ENCODE results near the gene ASTN2. TPM values are rescaled to one million over a fixed set of nuclear protein-coding genes. Genes with fewer than 3 reads are reported as not detected.

Gene ASTN2
- total and polyA plus RNA-seq, 9 of the 15 experiments (the other 6 are each of a cell fraction or from before 2014, with no cell fraction given) = 0.56 to 3.5 (median 1.9) TPM

- CTCF ChIA-PET (ENCODE audit: low intra/inter-chr PET ratio) = no interaction called here
- Histone ChIP-seq H3K27me3 (ENCODE audit: control insufficient read depth in 2 of 2, insufficient read depth in 2 of 2, low read length in 2 of 2) (no peaks in the 10 kb centered on the region), H3K27ac (ENCODE audit: extremely low read depth, low read depth, low read length) (no peak overlapping the region), H3K9ac (ENCODE audit: insufficient read depth in 1 of 2, low read depth in 2 of 2, low read length in 2 of 2) (no peak overlapping the region), H3K4me1 (replicated peaks in 1 of 2; ENCODE audit: control insufficient read depth in 2 of 2, insufficient read depth in 2 of 2, low read length in 2 of 2) (peaks cover 0 to 20% of the 10 kb centered on the region in 2 experiments; a peak in 3 of 5 replicates), H3K36me3 (ENCODE audit: control insufficient read depth, insufficient read depth, low read length) (no peaks in the 10 kb centered on the region), H3K4me3 (no peak overlapping the region), H3K4me2 (ENCODE audit: insufficient read depth, low read length) (no peak overlapping the region), H3K9me1 (ENCODE audit: control insufficient read depth, insufficient read depth, low read length) (no peaks in the 10 kb centered on the region), H3K9me3 (replicated peaks; ENCODE audit: control insufficient read depth, insufficient read depth, low read depth, low read length) (peaks cover 7% of the 10 kb centered on the region), H3K79me2 (ENCODE audit: control insufficient read depth, insufficient read depth, low read length) (no peaks in the 10 kb centered on the region), H4K20me1 (replicated peaks; ENCODE audit: control insufficient read depth, insufficient read depth, low read length) (no peaks in the 10 kb centered on the region), H2AFZ (ENCODE audit: low read depth, low read length) (no peak overlapping the region)
- intact Hi-C loops (cut with micrococcal nuclease) = no loop called here
- in situ Hi-C loops (cut with MboI) = no loop called here
- 62% methylated on average over 2 of the region's 2 CpGs for WGBS (ENCODE audit: insufficient coverage, low coverage, missing lambda C conversion rate)
- POLR2A ChIA-PET = no interaction called here
- FAIRE-seq (no peak), DNase-seq (ENCODE audit: extremely low read depth in 1 of 4, low spot score in 3 of 4) (no peak), ATAC-seq (no peak)
- BruUV-seq (replicated peaks) = no TSS peak
- no peak for TF ChIP-seq IRF1 (CRISPR knock-in tag; IDR thresholded peaks at IDR 0.05; ENCODE audit: borderline replicate concordance)
- TF ChIP-seq HNRNPLL (IDR thresholded peaks at IDR 0.05; ENCODE audit: low read depth, low read length, poor library complexity, severe bottlenecking) = no peak
- TF ChIP-seq USF2 (CRISPR knock-in tag; IDR thresholded peaks at IDR 0.05) = no peak
- TF ChIP-seq MAFK (IDR thresholded peaks at IDR 0.05; ENCODE audit: low read length) = no peak
- no peak for TF ChIP-seq CGGBP1 (CRISPR knock-in tag; IDR thresholded peaks at IDR 0.05)
- peak; percentile 85 for TF ChIP-seq ZNF280A (IDR thresholded peaks at IDR 0.05; ENCODE audit: low read depth, partially characterized antibody)
- TF ChIP-seq ATF1 (CRISPR knock-in tag; IDR thresholded peaks at IDR 0.05) = no peak
- TF ChIP-seq ATF1 (tag; IDR thresholded peaks at IDR 0.05) = no peak
- TF ChIP-seq E2F3 (CRISPR knock-in tag; IDR thresholded peaks at IDR 0.05) = no peak
- no peak for TF ChIP-seq ZSCAN32 (CRISPR knock-in tag; IDR thresholded peaks at IDR 0.05)
Observed at GRCh38 chr9:116456490-116457088, 958.3 kb downstream of the ASTN2 start.

All from K562 (cell line).